ENCODE results near the gene MROH7. TPM values are rescaled to one million over a fixed set of nuclear protein-coding genes. Genes with fewer than 3 reads are reported as not detected.

MROH7 gene
- total and polyA plus RNA-seq, 9 of the 15 experiments (the other 6 are each of a cell fraction or from before 2014, with no cell fraction given), result not detected

DNA sequence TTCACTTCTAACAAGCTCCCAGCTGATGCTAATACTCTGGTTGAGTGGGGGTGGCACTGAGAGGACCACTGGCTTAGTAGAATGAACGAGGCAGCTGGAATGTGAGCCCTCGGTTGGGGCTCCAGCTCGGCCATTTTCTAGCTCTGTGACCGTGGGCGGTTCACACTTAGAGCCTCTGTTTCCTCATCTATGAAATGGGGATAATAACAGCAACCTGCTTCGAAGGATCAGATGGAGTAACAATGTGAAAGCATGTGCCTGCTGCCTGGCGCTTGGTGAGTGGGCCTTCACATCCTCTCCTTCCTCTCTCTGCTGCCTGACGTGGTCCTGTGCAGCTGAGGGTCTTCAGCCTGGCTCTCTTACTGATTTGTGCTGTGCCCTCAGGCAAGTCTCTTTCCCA is 53.2 kb downstream of the MROH7 start:
- in situ Hi-C loops (cut with MboI), result no loop called here
- no peak overlapping the region for H3K9ac ChIP-seq (ENCODE audit: insufficient read depth in 1 of 2, low read depth in 2 of 2, low read length in 2 of 2)
- no peaks in the 10 kb centered on the region for H3K79me2 ChIP-seq (ENCODE audit: control insufficient read depth, insufficient read depth, low read length)
- peaks cover 40 to 73% of the 10 kb centered on the region in 2 experiments for H3K27me3 ChIP-seq (ENCODE audit: control insufficient read depth in 2 of 2, insufficient read depth in 2 of 2, low read length in 2 of 2)
- no peak for DNase-seq (ENCODE audit: extremely low read depth in 1 of 4, low spot score in 3 of 4)
- ATAC-seq, result no peak
- 2% methylated on average over 8 of the region's 8 CpGs for WGBS (ENCODE audit: insufficient coverage, low coverage, missing lambda C conversion rate)
- H4K20me1 ChIP-seq (replicated peaks; ENCODE audit: control insufficient read depth, insufficient read depth, low read length), result no peaks in the 10 kb centered on the region; the same call in 1 of the 2 replicates
- no peaks in the 10 kb centered on the region for H3K9me3 ChIP-seq (replicated peaks; ENCODE audit: control insufficient read depth, insufficient read depth, low read depth, low read length)
- no peak overlapping the region for H3K4me3 ChIP-seq
- H3K4me1 ChIP-seq (replicated peaks in 1 of 2; ENCODE audit: control insufficient read depth in 2 of 2, insufficient read depth in 2 of 2, low read length in 2 of 2), result no peaks in the 10 kb centered on the region; a peak in 1 of 5 replicates
- ChIA-PET POLR2A (interaction anchor here (0.7 kb wide), 1 partner anchor 1433 kb away, joined by 3 read pairs; no protein-coding TSS in a partner anchor), CTCF (ENCODE audit: low intra/inter-chr PET ratio) (no interaction called here)
- TF ChIP-seq RBM25 (IDR thresholded peaks at IDR 0.05; ENCODE audit: low read depth, low read length, severe bottlenecking), result peak; percentile 59
- TF ChIP-seq LCOR (CRISPR knock-in tag; IDR thresholded peaks at IDR 0.05), result no peak
- intact Hi-C loops (cut with micrococcal nuclease), result no loop called here
- H3K9me1 ChIP-seq (ENCODE audit: control insufficient read depth, insufficient read depth, low read length), result no peaks in the 10 kb centered on the region
- no peak overlapping the region for H3K27ac ChIP-seq (ENCODE audit: extremely low read depth, low read depth, low read length)
- no peak overlapping the region for H2AFZ ChIP-seq (ENCODE audit: low read depth, low read length)
- FAIRE-seq, result no peak
- no peak overlapping the region for H3K4me2 ChIP-seq (ENCODE audit: insufficient read depth, low read length)
- BruUV-seq (replicated peaks), result no TSS peak
- no peaks in the 10 kb centered on the region for H3K36me3 ChIP-seq (ENCODE audit: control insufficient read depth, insufficient read depth, low read length)

DNA sequence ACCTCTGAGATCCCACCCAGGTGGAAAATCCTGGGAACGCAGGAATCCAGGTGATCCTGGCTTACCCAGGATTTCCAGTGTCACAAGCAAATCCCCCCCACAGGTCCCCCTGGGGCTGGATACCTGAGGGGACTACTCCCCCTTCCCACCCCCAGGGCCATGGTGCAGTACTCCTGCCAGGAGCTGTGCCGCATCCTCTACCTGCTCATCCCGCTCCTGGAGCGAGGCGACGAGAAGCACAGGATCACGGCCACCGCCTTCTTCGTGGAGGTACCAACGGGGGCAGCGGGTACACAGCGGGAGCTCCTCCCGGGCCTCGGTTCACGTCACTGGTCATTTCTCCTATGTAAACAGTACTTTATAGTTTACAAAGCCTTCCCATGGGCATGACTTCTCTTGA is 53.6 kb downstream of the MROH7 start:
- DNase-seq (ENCODE audit: extremely low read depth in 1 of 4, low spot score in 3 of 4) (no peak), ATAC-seq (no peak), FAIRE-seq (no peak)
- ChIA-PET POLR2A (no interaction called here), CTCF (ENCODE audit: low intra/inter-chr PET ratio) (no interaction called here)
- in situ Hi-C loops (cut with MboI) (no loop called here), intact Hi-C loops (cut with micrococcal nuclease) (no loop called here)
- Histone ChIP-seq H3K4me3 (no peak overlapping the region), H3K79me2 (ENCODE audit: control insufficient read depth, insufficient read depth, low read length) (no peaks in the 10 kb centered on the region), H3K9me3 (replicated peaks; ENCODE audit: control insufficient read depth, insufficient read depth, low read depth, low read length) (no peaks in the 10 kb centered on the region), H2AFZ (ENCODE audit: low read depth, low read length) (no peak overlapping the region), H3K9me1 (ENCODE audit: control insufficient read depth, insufficient read depth, low read length) (no peaks in the 10 kb centered on the region), H3K4me2 (ENCODE audit: insufficient read depth, low read length) (no peak overlapping the region), H3K36me3 (ENCODE audit: control insufficient read depth, insufficient read depth, low read length) (no peaks in the 10 kb centered on the region), H4K20me1 (replicated peaks; ENCODE audit: control insufficient read depth, insufficient read depth, low read length) (no peaks in the 10 kb centered on the region; the same call in 1 of the 2 replicates), H3K27me3 (ENCODE audit: control insufficient read depth in 2 of 2, insufficient read depth in 2 of 2, low read length in 2 of 2) (peaks cover 41 to 78% of the 10 kb centered on the region in 2 experiments), H3K9ac (ENCODE audit: insufficient read depth in 1 of 2, low read depth in 2 of 2, low read length in 2 of 2) (no peak overlapping the region), H3K4me1 (replicated peaks in 1 of 2; ENCODE audit: control insufficient read depth in 2 of 2, insufficient read depth in 2 of 2, low read length in 2 of 2) (no peaks in the 10 kb centered on the region; a peak in 1 of 5 replicates), H3K27ac (ENCODE audit: extremely low read depth, low read depth, low read length) (no peak overlapping the region)
- no TSS peak for BruUV-seq (replicated peaks)
- 1% methylated on average over 15 of the region's 15 CpGs for WGBS (ENCODE audit: insufficient coverage, low coverage, missing lambda C conversion rate)
- TF ChIP-seq ZNF124 (CRISPR knock-in tag; IDR thresholded peaks at IDR 0.05) (no peak), ZNF780A (CRISPR knock-in tag; IDR thresholded peaks at IDR 0.05) (no peak), RFX1 (IDR thresholded peaks at IDR 0.05) (no peak), ZFP1 (CRISPR knock-in tag; IDR thresholded peaks at IDR 0.05) (no peak), CEBPB (tag; IDR thresholded peaks at IDR 0.05) (no peak), IFI16 (CRISPR knock-in tag; IDR thresholded peaks at IDR 0.05) (no peak), TAF9B (IDR thresholded peaks at IDR 0.05; ENCODE audit: partially characterized antibody) (no peak), NUFIP1 (IDR thresholded peaks at IDR 0.05; ENCODE audit: partially characterized antibody) (no peak), RFX7 (CRISPR knock-in tag; IDR thresholded peaks at IDR 0.05) (no peak), POLR3G (IDR thresholded peaks at IDR 0.05; ENCODE audit: extremely low read depth, insufficient read length, insufficient replicate concordance) (no peak), MED1 (CRISPR knock-in tag; IDR thresholded peaks at IDR 0.05; ENCODE audit: borderline replicate concordance) (no peak), MTA3 (IDR thresholded peaks at IDR 0.05; ENCODE audit: borderline replicate concordance) (no peak), ZNF184 (CRISPR knock-in tag; IDR thresholded peaks at IDR 0.05) (no peak), MTF1 (CRISPR knock-in tag; IDR thresholded peaks at IDR 0.05; ENCODE audit: borderline replicate concordance) (no peak)
- TF ChIP-seq, protein P1, sequence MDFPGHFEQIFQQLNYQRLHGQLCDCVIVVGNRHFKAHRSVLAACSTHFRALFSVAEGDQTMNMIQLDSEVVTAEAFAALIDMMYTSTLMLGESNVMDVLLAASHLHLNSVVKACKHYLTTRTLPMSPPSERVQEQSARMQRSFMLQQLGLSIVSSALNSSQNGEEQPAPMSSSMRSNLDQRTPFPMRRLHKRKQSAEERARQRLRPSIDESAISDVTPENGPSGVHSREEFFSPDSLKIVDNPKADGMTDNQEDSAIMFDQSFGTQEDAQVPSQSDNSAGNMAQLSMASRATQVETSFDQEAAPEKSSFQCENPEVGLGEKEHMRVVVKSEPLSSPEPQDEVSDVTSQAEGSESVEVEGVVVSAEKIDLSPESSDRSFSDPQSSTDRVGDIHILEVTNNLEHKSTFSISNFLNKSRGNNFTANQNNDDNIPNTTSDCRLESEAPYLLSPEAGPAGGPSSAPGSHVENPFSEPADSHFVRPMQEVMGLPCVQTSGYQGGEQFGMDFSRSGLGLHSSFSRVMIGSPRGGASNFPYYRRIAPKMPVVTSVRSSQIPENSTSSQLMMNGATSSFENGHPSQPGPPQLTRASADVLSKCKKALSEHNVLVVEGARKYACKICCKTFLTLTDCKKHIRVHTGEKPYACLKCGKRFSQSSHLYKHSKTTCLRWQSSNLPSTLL (IDR thresholded peaks at IDR 0.05), result no peak
- TF ChIP-seq, protein P2, sequence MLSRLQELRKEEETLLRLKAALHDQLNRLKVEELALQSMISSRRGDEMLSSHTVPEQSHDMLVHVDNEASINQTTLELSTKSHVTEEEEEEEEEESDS (CRISPR knock-in tag; IDR thresholded peaks at IDR 0.05), result no peak
